OCI-LY7 (cell line): ENCODE data around the gene SLC44A5. TPM values are rescaled to one million over a fixed set of nuclear protein-coding genes. Genes with fewer than 3 reads are reported as not detected.

Source experiments
- BruUV-seq: library from RNA; stranded (reverse); fragments of 400-500 nt; replicated peaks from 2 replicates; lab custom pipeline; 2021; lab: Mats Ljungman, UMichigan
- CTCF ChIA-PET: fragments of 300-600 bp; sonication (Branson Sonifier 250); formaldehyde crosslinking; loops from one replicate; lab custom pipeline; 2022; ENCODE audit warnings: antibody characterized with exemption; ENCODE audit not compliant: unreplicated experiment; lab: Charles Lee
- POLR2A ChIA-PET: fragments of 300-600 bp; sonication (Branson Sonifier 250); formaldehyde crosslinking; loops from one replicate; lab custom pipeline; 2022; ENCODE audit warnings: antibody characterized with exemption; lab: Charles Lee
- DNase-seq: peaks from one replicate; pipeline ENCODE4 v3.0.0-alpha.2; 2015; ENCODE audit warnings: low spot score
- H2AFZ ChIP-seq: fragments of 200-600 bp; sonication (generic), shearing (Covaris generic); 2 replicates; pipeline ENCODE4 v1.6.1; 2014; ENCODE audit warnings: mild to moderate bottlenecking, antibody characterized with exemption, low read length, moderate library complexity
- H3K27ac ChIP-seq: fragments of 200-600 bp; sonication (generic); 2 replicates; pipeline ENCODE4 v1.5.1; 2014; ENCODE audit warnings: mixed run types, low read depth, mild to moderate bottlenecking, moderate library complexity, low read length, inconsistent platforms; ENCODE audit not compliant: poor library complexity, severe bottlenecking
- H3K36me3 ChIP-seq: fragments of 200-600 bp; sonication (generic); 2 replicates; pipeline ENCODE4 v1.6.1; 2014; ENCODE audit warnings: mild to moderate bottlenecking, antibody characterized with exemption, low read length, moderate library complexity, mixed read lengths; ENCODE audit not compliant: insufficient read depth
- H3K4me1 ChIP-seq: fragments of 200-600 bp; sonication (generic); 2 replicates; pipeline ENCODE4 v1.5.1; 2014; ENCODE audit warnings: mild to moderate bottlenecking, low read length; ENCODE audit not compliant: insufficient read depth, poor library complexity, severe bottlenecking
- H3K4me2 ChIP-seq: fragments of 200-600 bp; sonication (generic); 2 replicates; pipeline ENCODE4 v1.6.1; 2014; ENCODE audit warnings: mild to moderate bottlenecking, low read length
- H3K4me3 ChIP-seq: fragments of 200-600 bp; sonication (generic); 2 replicates; pipeline ENCODE4 v1.5.1; 2014; ENCODE audit warnings: mild to moderate bottlenecking, low read depth, low read length; ENCODE audit not compliant: poor library complexity, severe bottlenecking
- H3K79me2 ChIP-seq: fragments of 200-600 bp; sonication (generic); 2 replicates; pipeline ENCODE4 v1.6.1; 2016; ENCODE audit warnings: low read depth, mild to moderate bottlenecking, low read length, moderate library complexity, mixed read lengths; ENCODE audit not compliant: insufficient read depth
- H3K9me2 ChIP-seq: fragments of 200-600 bp; sonication (generic); 2 replicates; pipeline ENCODE4 v1.6.1; 2016; ENCODE audit warnings: mild to moderate bottlenecking, low read length, mixed read lengths; ENCODE audit not compliant: insufficient read depth
- H3K9me3 ChIP-seq: fragments of 200-600 bp; sonication (generic); 2 replicates; pipeline ENCODE4 v1.6.1; 2014; ENCODE audit warnings: mild to moderate bottlenecking, mixed run types, low read length, mixed read lengths
- H4K20me1 ChIP-seq: fragments of 200-600 bp; sonication (generic); 2 replicates; pipeline ENCODE4 v1.6.1; 2014; ENCODE audit warnings: mild to moderate bottlenecking, antibody characterized with exemption, low read length, moderate library complexity, mixed read lengths; ENCODE audit not compliant: insufficient read depth
- CTCF ChIP-seq: fragments of 200-600 bp; sonication (generic); conservative IDR thresholded peaks from 2 replicates; pipeline ENCODE4 v1.5.1; 2014; ENCODE audit warnings: mild to moderate bottlenecking, antibody characterized with exemption, low read length, moderate library complexity, mixed read lengths
- EZH2phosphoT487 ChIP-seq: fragments of 200-600 bp; sonication (generic); IDR thresholded peaks from 2 replicates; pipeline ENCODE4 v1.6.1; 2018; ENCODE audit warnings: low read depth, borderline replicate concordance, mild to moderate bottlenecking, mixed run types, antibody characterized with exemption, low read length, moderate library complexity, mixed read lengths
- intact Hi-C: fragments of 100-400 bp; cut with micrococcal nuclease; formaldehyde crosslinking; loops from one replicate; pipeline ENCODE4 v1.10.0; 2022; ENCODE audit not compliant: unreplicated experiment
- total RNA-seq, 2 experiments: library from RNA; depleted of rRNA in 1 of 2; stranded (reverse); fragments of >200 nt in 1 of 2; shearing (Covaris generic) in 1 of 2; gene quantifications; 2 replicates each; pipeline ENCODE4 v1.2.3, GENCODE V29; 2014 to 2022

Gene SLC44A5
- total RNA-seq, 2 experiments from 2014 or later = not detected

- intact Hi-C loops = no loop called here
- Histone ChIP-seq H2AFZ (no peak overlapping the region), H3K36me3 (no peaks in the 10 kb centered on the region), H3K4me2 (no peak overlapping the region), H3K9me3 (no peaks in the 10 kb centered on the region), H4K20me1 (no peaks in the 10 kb centered on the region), H3K79me2 (no peaks in the 10 kb centered on the region), H3K4me1 (no peaks in the 10 kb centered on the region), H3K9me2 (no peaks in the 10 kb centered on the region), H3K27ac (no peak overlapping the region), H3K4me3 (no peak overlapping the region)
- ChIA-PET CTCF (no interaction called here), POLR2A (interaction anchor here (0.6 kb wide), 1 partner anchor 27 kb away, joined by 3 read pairs; no protein-coding TSS in a partner anchor)
- DNase-seq = no peak
- BruUV-seq = no TSS peak
- TF ChIP-seq EZH2phosphoT487 (no peak), CTCF (no peak)
Observed at GRCh38 chr1:75616436-75617433, 5.8 kb upstream of the SLC44A5 start.

GRCh38 chr1:75615613-75616435, 4.9 kb upstream of the SLC44A5 start:
- no peak overlapping the region for H3K27ac ChIP-seq
- no peak for DNase-seq
- no peaks in the 10 kb centered on the region for H3K36me3 ChIP-seq
- no peaks in the 10 kb centered on the region for H4K20me1 ChIP-seq
- CTCF ChIA-PET = no interaction called here
- H3K4me3 ChIP-seq = no peak overlapping the region
- TF ChIP-seq CTCF (no peak), EZH2phosphoT487 (no peak)
- no peak overlapping the region for H2AFZ ChIP-seq
- H3K79me2 ChIP-seq = no peaks in the 10 kb centered on the region
- POLR2A ChIA-PET = interaction anchor here (0.6 kb wide), 1 partner anchor 181 kb away, joined by 4 read pairs; the partner anchor contains the start of gene MSH4
- no peaks in the 10 kb centered on the region for H3K4me1 ChIP-seq
- no peaks in the 10 kb centered on the region for H3K9me2 ChIP-seq
- H3K9me3 ChIP-seq = no peaks in the 10 kb centered on the region
- no peak overlapping the region for H3K4me2 ChIP-seq
- no TSS peak for BruUV-seq
- intact Hi-C loops = no loop called here
